H1 (cell line): ENCODE measurements around the gene TMEM92. TPM values are rescaled to one million over a fixed set of nuclear protein-coding genes. Genes with fewer than 3 reads are reported as not detected.

Experiments used
- CTCF ChIA-PET: fragments of 300-600 bp; sonication (Branson Sonifier 250); formaldehyde crosslinking; loops from one replicate; lab custom pipeline; 2021; ENCODE audit not compliant: partially characterized antibody; lab: Charles Lee
- POLR2A ChIA-PET: fragments of 300-600 bp; sonication (Branson Sonifier 250); formaldehyde crosslinking; loops from one replicate; lab custom pipeline; 2021; ENCODE audit warnings: inconsistent platforms; ENCODE audit not compliant: partially characterized antibody; lab: Charles Lee
- DNase-seq, 2 experiments: peaks; one replicate each; pipeline versions ENCODE4 v3.0.0 to v3.0.0-alpha.2; 2010 to 2022; ENCODE audit warnings: low spot score in 2 of 2, low read depth in 1 of 2, mixed read lengths in 1 of 2
- FAIRE-seq: peaks from 2 replicates; lab custom pipeline; 2011; peaks lifted over from hg19 to GRCh38; lab: Jason Lieb, UNC
- H2AFZ ChIP-seq: 2 replicates; pipeline ENCODE4 v1.8.1; 2012; ENCODE audit warnings: low read length, inconsistent platforms
- H2AK5ac ChIP-seq: 2 replicates; pipeline ENCODE4 v1.6.1; 2013; ENCODE audit warnings: low read depth, low read length
- H2BK120ac ChIP-seq: replicated peaks from 2 replicates; pipeline ENCODE3; 2013; ENCODE audit warnings: low read depth, low read length, inconsistent platforms
- H2BK12ac ChIP-seq: 2 replicates; pipeline ENCODE4 v1.6.1; 2013; ENCODE audit warnings: low read depth, low read length
- H2BK15ac ChIP-seq: 2 replicates; pipeline ENCODE4 v1.6.1; 2013; ENCODE audit warnings: low read length
- H2BK20ac ChIP-seq: 2 replicates; pipeline ENCODE4 v1.6.1; 2013; ENCODE audit warnings: low read length
- H2BK5ac ChIP-seq: 2 replicates; pipeline ENCODE4 v1.6.1; 2013; ENCODE audit warnings: low read depth, low read length
- H3K14ac ChIP-seq: 2 replicates; pipeline ENCODE4 v1.6.1; 2013; ENCODE audit warnings: inconsistent platforms; ENCODE audit not compliant: insufficient read length
- H3K18ac ChIP-seq: 2 replicates; pipeline ENCODE4 v1.6.1; 2013; ENCODE audit warnings: low read length; ENCODE audit errors: extremely low read depth
- H3K23ac ChIP-seq: 2 replicates; pipeline ENCODE4 v1.6.1; 2013; ENCODE audit warnings: inconsistent platforms; ENCODE audit not compliant: insufficient read length
- H3K23me2 ChIP-seq: 2 replicates; pipeline ENCODE4 v1.6.1; 2013; ENCODE audit warnings: low read depth, low read length
- H3K27ac ChIP-seq: 2 replicates; pipeline ENCODE4 v1.6.1; 2011; ENCODE audit warnings: low read depth, low read length, inconsistent platforms
- H3K27me3 ChIP-seq, 4 experiments: replicated peaks in 1 of 4; 1 replicate in 1 of 4; 2 replicates in 3 of 4; pipeline versions ENCODE4 v1.6.1 to v1.8.1; 2011 to 2013; ENCODE audit warnings: low read length in 3 of 4, mild to moderate bottlenecking in 3 of 4, inconsistent platforms in 2 of 4, mixed read lengths in 2 of 4, moderate library complexity in 1 of 4; ENCODE audit not compliant: control insufficient read depth in 3 of 4, insufficient read depth in 3 of 4; ENCODE audit errors: extremely low read depth in 1 of 4
- H3K36me3 ChIP-seq, 4 experiments: 2 replicates each; pipeline versions ENCODE4 v1.6.1 to v1.8.1; 2011 to 2013; ENCODE audit warnings: mild to moderate bottlenecking in 4 of 4, low read length in 3 of 4, moderate library complexity in 2 of 4, control low read depth in 1 of 4, inconsistent platforms in 1 of 4; ENCODE audit not compliant: insufficient read depth in 4 of 4, control insufficient read depth in 2 of 4
- H3K4ac ChIP-seq: replicated peaks from 2 replicates; pipeline ENCODE3; 2013; ENCODE audit warnings: low read length, low read depth, mixed read lengths, inconsistent platforms; ENCODE audit not compliant: insufficient read length
- H3K4me1 ChIP-seq, 4 experiments: replicated peaks in 1 of 4; 1 replicate in 1 of 4; 2 replicates in 3 of 4; pipeline versions ENCODE4 v1.6.1 to v1.8.1; 2011 to 2013; ENCODE audit warnings: low read length in 3 of 4, inconsistent platforms in 2 of 4, mixed read lengths in 1 of 4; ENCODE audit not compliant: insufficient read depth in 4 of 4, control insufficient read depth in 3 of 4
- H3K4me2 ChIP-seq, 2 experiments: 2 replicates each; pipeline versions ENCODE4 v1.6.1 to v1.8.1; 2011 to 2013; ENCODE audit warnings: low read depth in 2 of 2, low read length in 2 of 2, control low read depth in 1 of 2, inconsistent platforms in 1 of 2, mild to moderate bottlenecking in 1 of 2; ENCODE audit not compliant: insufficient read depth in 1 of 2
- H3K4me3 ChIP-seq, 4 experiments: fragments of 200-600, 300-600 bp in 1 of 4; sonication (generic), shearing (Covaris generic), sonication (Bioruptor Twin) in 1 of 4; 2 replicates each; pipeline versions ENCODE4 v1.5.1 to v1.8.1; 2011 to 2016; ENCODE audit warnings: low read length in 4 of 4, low read depth in 3 of 4, control low read depth in 2 of 4, inconsistent platforms in 2 of 4, mild to moderate bottlenecking in 2 of 4, mixed read lengths in 1 of 4, moderate library complexity in 1 of 4; ENCODE audit not compliant: insufficient read depth in 2 of 4; ENCODE audit errors: extremely low read depth in 1 of 4
- H3K56ac ChIP-seq: replicated peaks from 2 replicates; pipeline ENCODE3; 2013; ENCODE audit warnings: low read depth, mild to moderate bottlenecking, mixed read lengths, low read length, inconsistent platforms; ENCODE audit not compliant: insufficient read length
- H3K79me1 ChIP-seq: 2 replicates; pipeline ENCODE4 v1.6.1; 2013; ENCODE audit warnings: low read depth, low read length, control low read depth
- H3K79me2 ChIP-seq, 2 experiments: 2 replicates each; pipeline versions ENCODE4 v1.6.1 to v1.8.1; 2012 to 2013; ENCODE audit warnings: low read length in 2 of 2, mild to moderate bottlenecking in 2 of 2, inconsistent platforms in 1 of 2; ENCODE audit not compliant: insufficient read depth in 2 of 2, control insufficient read depth in 1 of 2
- H3K9ac ChIP-seq, 4 experiments: replicated peaks in 1 of 4; 1 replicate in 1 of 4; 2 replicates in 3 of 4; pipeline versions ENCODE4 v1.6.1 to v1.8.1; 2011 to 2013; ENCODE audit warnings: low read depth in 3 of 4, low read length in 3 of 4, control low read depth in 2 of 4, mild to moderate bottlenecking in 2 of 4, moderate library complexity in 2 of 4, inconsistent platforms in 1 of 4; ENCODE audit errors: extremely low read depth in 1 of 4
- H3K9me3 ChIP-seq, 2 experiments: 2 replicates each; pipeline versions ENCODE4 v1.6.1 to v1.8.1; 2012 to 2013; ENCODE audit warnings: mild to moderate bottlenecking in 2 of 2, moderate library complexity in 2 of 2, control low read depth in 1 of 2, inconsistent platforms in 1 of 2, low read depth in 1 of 2, low read length in 1 of 2, mixed read lengths in 1 of 2; ENCODE audit not compliant: insufficient read depth in 2 of 2
- H4K20me1 ChIP-seq, 2 experiments: replicated peaks in 1 of 2; 2 replicates each; pipeline versions ENCODE3 to v1.8.1; 2011 to 2013; ENCODE audit warnings: inconsistent platforms in 2 of 2, low read length in 2 of 2, mild to moderate bottlenecking in 1 of 2; ENCODE audit not compliant: insufficient read depth in 2 of 2, control insufficient read depth in 1 of 2
- H4K5ac ChIP-seq: 2 replicates; pipeline ENCODE4 v1.6.1; 2013; ENCODE audit warnings: low read length, low read depth, mixed read lengths, inconsistent platforms; ENCODE audit not compliant: insufficient read length
- H4K8ac ChIP-seq: 2 replicates; pipeline ENCODE4 v1.8.0; 2013; ENCODE audit warnings: mild to moderate bottlenecking, moderate library complexity, low read length, inconsistent platforms; ENCODE audit not compliant: insufficient read depth; ENCODE audit errors: extremely low read depth
- H4K91ac ChIP-seq: replicated peaks from 2 replicates; pipeline ENCODE3; 2013; ENCODE audit warnings: low read length, mixed read lengths, inconsistent platforms; ENCODE audit not compliant: insufficient read length
- CTBP2 ChIP-seq: IDR thresholded peaks from 2 replicates; pipeline ENCODE4 v1.7.0; 2011; ENCODE audit warnings: borderline replicate concordance, mild to moderate bottlenecking, moderate library complexity, mixed read lengths, low read length; ENCODE audit not compliant: insufficient read depth, insufficient read length
- HDAC2 ChIP-seq, 2 experiments: fragments of 300-600 bp in 1 of 2; sonication (generic) in 1 of 2; IDR thresholded peaks; 2 replicates each; pipeline ENCODE4 v1.6.1; 2011 to 2012; ENCODE audit warnings: low read depth in 2 of 2, low read length in 2 of 2, mild to moderate bottlenecking in 2 of 2, moderate library complexity in 2 of 2, borderline replicate concordance in 1 of 2, inconsistent platforms in 1 of 2
- RAD21 ChIP-seq, 2 experiments: IDR thresholded peaks in 1 of 2; conservative IDR thresholded peaks in 1 of 2; 2 replicates each; pipeline ENCODE4 v1.6.1; 2011; ENCODE audit warnings: low read depth in 2 of 2, low read length in 2 of 2, improper control_type of control experiment in 1 of 2, inconsistent platforms in 1 of 2, mild to moderate bottlenecking in 1 of 2, moderate library complexity in 1 of 2
- SIN3A ChIP-seq, 2 experiments: IDR thresholded peaks in 1 of 2; conservative IDR thresholded peaks in 1 of 2; 2 replicates each; pipeline ENCODE4 v1.6.1; 2011 to 2012; ENCODE audit warnings: low read length in 2 of 2, improper control_type of control experiment in 1 of 2, low read depth in 1 of 2, mild to moderate bottlenecking in 1 of 2
- WGBS, 2 experiments: shearing (Covaris generic) in 1 of 2; methylation state at CpG; one replicate each; pipeline versions ENCODE4 v1.1.6 to v1.1.7; 2013 to 2015; ENCODE audit warnings: low lambda C conversion rate in 2 of 2, mixed read lengths in 2 of 2, inconsistent platforms in 1 of 2, low coverage in 1 of 2, missing lambda C conversion rate in 1 of 2; ENCODE audit not compliant: insufficient replicate concordance in 2 of 2, insufficient coverage in 1 of 2, insufficient read length in 1 of 2; ENCODE audit errors: extremely low coverage in 1 of 2, missing lambda C conversion rate in 1 of 2; 5-methylcytosine and 5-hydroxymethylcytosine counted together
- polyA plus RNA-seq, 7 experiments: library from polyadenylated mRNA; depleted of rRNA in 3 of 7; stranded (reverse) in 5 of 7; unstranded in 2 of 7; fragments of >200 nt in 5 of 7; fragments of 200-250 nt in 2 of 7; gene quantifications; 1 replicate in 5 of 7; 2 replicates in 1 of 7; 4 replicates in 1 of 7; pipeline versions ENCODE4 v1.2.1 to v1.2.3, GENCODE V29; 2011 to 2013; ENCODE audit warnings: missing spikeins in 2 of 7, mixed read lengths in 2 of 7
- total RNA-seq: library from RNA; stranded (reverse); fragmentation: NEBNext Ultra II Directional; extraction: Animal tissue kit (Norgen Biotek cat#: 25700); gene quantifications from 2 replicates; pipeline ENCODE4 v1.2.1, GENCODE V29; 2021

The TMEM92 gene
- total and polyA plus RNA-seq, 2 of the 8 experiments (the other 6 are each of a cell fraction or from before 2014, with no cell fraction given), result 11.9 to 24.8 TPM

DNA sequence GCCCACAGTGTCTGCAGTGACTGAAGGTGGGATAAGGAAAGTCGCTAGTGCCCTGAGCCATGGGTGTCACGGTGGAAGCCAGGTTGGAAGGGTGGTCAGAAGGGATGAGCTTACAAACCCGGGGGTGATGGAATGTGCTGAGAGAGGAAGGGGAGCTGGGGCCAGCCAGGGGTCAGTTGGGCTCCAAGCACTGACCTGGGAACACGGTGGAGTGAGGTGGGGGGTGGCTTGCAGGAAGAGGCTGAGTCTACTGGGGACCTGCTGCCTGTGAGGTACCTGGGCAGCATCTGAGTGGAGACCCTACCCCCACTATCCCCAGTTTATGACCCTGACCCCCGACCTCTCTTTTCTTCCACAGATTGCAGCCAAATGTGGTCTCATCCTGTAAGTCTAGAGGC, 3.1 kb downstream of the TMEM92 start:
- H3K9ac ChIP-seq, result no peak overlapping the region
- no peak overlapping the region for H3K14ac ChIP-seq
- WGBS, 2 experiments, result 58% methylated on average over 5 of the region's 5 CpGs; no CpG with 5 or more reads in 1 of the 2 experiments
- H3K27ac ChIP-seq, result no peak overlapping the region
- H3K9me3 ChIP-seq, result no peaks in the 10 kb centered on the region
- ChIA-PET CTCF (interaction anchor here (0.5 to 41.5 kb wide), 9 partner anchors 8 to 166 kb away, joined by 3 to 1349 read pairs (median 3); partner anchors contain the start of gene COL1A1), POLR2A (interaction anchor here (0.6 to 1.2 kb wide), 5 partner anchors 9 to 89 kb away, joined by 3 read pairs; no protein-coding TSS in a partner anchor)
- 0 out of 2 replicates have a peak overlapping the region, but pooled peaks have one; percentile 21 for H2BK20ac ChIP-seq
- DNase-seq (no peak), FAIRE-seq (no peak)
- peaks cover 0 to 9% (median 3%) of the 10 kb centered on the region in 4 experiments; a peak in 3 of 7 replicates for H3K27me3 ChIP-seq
- H2BK5ac ChIP-seq, result peak overlapping the region; percentile 77; the same call in 1 of the 2 replicates
- no peak overlapping the region for H3K18ac ChIP-seq
- TF ChIP-seq HDAC2 (IDR thresholded peaks at IDR 0.05; ENCODE audit: borderline replicate concordance in 1 of 2, low read depth in 2 of 2, low read length in 2 of 2), result no peak
- no peak for TF ChIP-seq RAD21 (IDR thresholded peaks at IDR 0.05 in 1 of 2, conservative IDR thresholded peaks at IDR 0.05 in 1 of 2; ENCODE audit: low read depth in 2 of 2, low read length in 2 of 2)
- no peak for TF ChIP-seq SIN3A (conservative IDR thresholded peaks at IDR 0.05 in 1 of 2, IDR thresholded peaks at IDR 0.05 in 1 of 2; ENCODE audit: low read depth in 1 of 2, low read length in 2 of 2)
- TF ChIP-seq CTBP2, result no peak
- no peak overlapping the region for H4K5ac ChIP-seq
- H3K79me1 ChIP-seq, result peaks cover 2% of the 10 kb centered on the region; the same call in 1 of the 2 replicates
- peak overlapping the region; percentile 30; the same call in 1 of the 2 replicates for H2AK5ac ChIP-seq
- peaks cover 4% of the 10 kb centered on the region; the same call in 1 of the 2 replicates for H3K23me2 ChIP-seq
- no peak overlapping the region for H2BK15ac ChIP-seq
- no peak overlapping the region for H3K4me3 ChIP-seq
- H4K91ac ChIP-seq, result no peak overlapping the region
- no peak overlapping the region for H2AFZ ChIP-seq
- H3K56ac ChIP-seq, result no peak overlapping the region
- H4K8ac ChIP-seq, result no peak overlapping the region; the same call in 1 of the 2 replicates
- H3K4ac ChIP-seq, result no peak overlapping the region
- H4K20me1 ChIP-seq, result no peaks in the 10 kb centered on the region
- H3K4me1 ChIP-seq, result peaks cover 3 to 33% (median 23%) of the 10 kb centered on the region in 4 experiments
- no peak overlapping the region for H2BK12ac ChIP-seq
- H3K4me2 ChIP-seq, result peak overlapping the region; percentile 34 to 37
- peaks cover 0 to 6% (median 0%) of the 10 kb centered on the region in 4 experiments; a peak in 2 of 8 replicates for H3K36me3 ChIP-seq
- no peak overlapping the region for H2BK120ac ChIP-seq
- no peak overlapping the region for H3K23ac ChIP-seq
- no peaks in the 10 kb centered on the region; a peak in 1 of 4 replicates for H3K79me2 ChIP-seq
